Small intestine (tissue), 7 donors: ENCODE results near the gene SLC28A1. TPM values are rescaled to one million over a fixed set of nuclear protein-coding genes. Genes with fewer than 3 reads are reported as not detected.
A peak's percentile ranks its signal among the peaks of the same experiment; 100 is the strongest.

Source experiments
- DNase-seq, 2 donors: peaks; one replicate each; pipeline versions ENCODE4 v3.0.0 to v3.0.0-alpha.2; 2013
- FAIRE-seq: peaks from 2 replicates; lab custom pipeline; 2012; peaks lifted over from hg19 to GRCh38; lab: Jason Lieb, UNC
- H3K27ac ChIP-seq, 3 donors: one replicate each; pipeline ENCODE4 v1.5.1; 2013; ENCODE audit warnings: low read length in 2 of 3, mild to moderate bottlenecking in 2 of 3, control low read depth in 1 of 3, inconsistent platforms in 1 of 3, low read depth in 1 of 3, moderate library complexity in 1 of 3
- H3K27me3 ChIP-seq, 3 donors: one replicate each; pipeline ENCODE4 v1.6.1; 2013; ENCODE audit warnings: low read length in 3 of 3, inconsistent platforms in 1 of 3; ENCODE audit not compliant: control insufficient read depth in 3 of 3, insufficient read depth in 3 of 3
- H3K36me3 ChIP-seq, 3 donors: one replicate each; pipeline ENCODE4 v1.6.1; 2013; ENCODE audit warnings: low read length in 3 of 3, inconsistent platforms in 1 of 3, low read depth in 1 of 3, mild to moderate bottlenecking in 1 of 3, moderate library complexity in 1 of 3; ENCODE audit not compliant: control insufficient read depth in 3 of 3, insufficient read depth in 2 of 3
- H3K4me1 ChIP-seq, 3 donors: one replicate each; pipeline ENCODE4 v1.6.1; 2013; ENCODE audit warnings: low read length in 2 of 3, inconsistent platforms in 1 of 3, low read depth in 1 of 3, mild to moderate bottlenecking in 1 of 3, moderate library complexity in 1 of 3; ENCODE audit not compliant: control insufficient read depth in 3 of 3, insufficient read depth in 2 of 3
- H3K4me3 ChIP-seq, 3 donors: one replicate each; pipeline ENCODE4 v1.5.1; 2013; ENCODE audit warnings: low read length in 3 of 3, control low read depth in 1 of 3, inconsistent platforms in 1 of 3, low read depth in 1 of 3, mild to moderate bottlenecking in 1 of 3, moderate library complexity in 1 of 3
- H3K9me3 ChIP-seq, 2 donors: one replicate each; pipeline ENCODE4 v1.6.1; 2013; ENCODE audit warnings: low read depth in 1 of 2, low read length in 1 of 2; ENCODE audit not compliant: control insufficient read depth in 2 of 2, insufficient read depth in 1 of 2
- WGBS, 3 donors: extraction: QIAGEN DNeasy Blood & Tissue Kit; methylation state at CpG; one replicate each; pipeline ENCODE4 v1.1.7; 2013; 5-methylcytosine and 5-hydroxymethylcytosine counted together
- polyA plus RNA-seq, 4 donors: library from polyadenylated mRNA; stranded (reverse) in 3 of 4; unstranded in 1 of 4; fragments of 200-250 nt in 3 of 4; fragments of 120-200 nt in 1 of 4; gene quantifications; one replicate each; pipeline versions ENCODE4 v1.2.1 to v1.2.3, GENCODE V29; 2013
- donor health status: healthy with polysubstance abuse.
- donor health status: control.
- donor health status: control.
- donor health status: Bipolar disorder and iron deficiency.
- donor health status: healthy.

The SLC28A1 gene
- polyA plus RNA-seq, 4 donors, result 4.4 to 64.6 (median 31.2) TPM

DNA sequence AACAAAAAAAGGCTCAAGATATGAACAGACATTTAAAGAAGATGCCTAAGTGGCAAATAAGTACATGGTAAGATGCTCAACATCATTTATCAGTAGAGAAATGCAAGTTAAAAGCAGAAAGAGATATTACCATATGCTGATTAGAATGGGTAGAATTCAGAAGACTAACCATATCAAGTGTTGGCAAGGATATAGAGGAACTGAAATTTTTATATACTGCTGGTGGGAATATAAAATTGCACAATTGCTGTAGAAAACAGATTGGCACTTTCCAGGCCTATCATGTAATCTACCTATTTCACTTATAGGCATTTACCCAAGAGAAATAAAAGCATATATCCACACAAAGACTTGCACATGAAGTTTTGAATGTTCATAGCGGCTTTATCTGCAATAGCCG, 17.1 kb downstream of the SLC28A1 start:
- Histone ChIP-seq H3K4me3 (no peak overlapping the region), H3K4me1 (no peaks in the 10 kb centered on the region), H3K27ac (no peak overlapping the region), H3K36me3 (peaks cover 0 to 33% (median 4%) of the 10 kb centered on the region in 3 donors), H3K9me3 (peaks cover 0 to 6% of the 10 kb centered on the region in 2 donors), H3K27me3 (no peaks in the 10 kb centered on the region)
- FAIRE-seq (no peak), DNase-seq (no peak)
- WGBS, 3 donors, result 72 to 98% (median 91%) methylated on average over 2 of the region's 2 CpGs

DNA sequence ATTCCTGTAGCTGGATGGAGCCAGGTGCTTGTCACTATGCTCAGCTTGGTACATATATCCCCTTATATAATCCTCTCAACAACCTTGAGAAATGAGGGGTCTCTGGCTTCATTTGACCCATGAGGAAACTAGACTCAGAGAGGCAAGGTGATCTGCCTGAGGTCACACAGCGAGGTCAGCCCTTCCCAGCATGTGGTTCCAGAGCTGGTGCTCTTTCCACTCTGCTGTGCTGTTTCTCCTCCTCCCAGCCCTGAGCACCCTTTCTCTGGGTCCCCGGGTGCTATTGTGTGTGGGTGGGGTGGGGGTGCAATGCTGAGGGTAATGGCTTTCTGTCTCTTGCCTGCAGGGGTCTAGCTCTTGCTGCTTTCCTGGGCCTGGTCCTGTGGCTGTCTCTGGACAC, 19.3 kb downstream of the SLC28A1 start:
- Histone ChIP-seq H3K4me1 (peaks cover 0 to 12% (median 0%) of the 10 kb centered on the region in 3 donors), H3K4me3 (no peak overlapping the region), H3K27ac (no peak overlapping the region), H3K9me3 (peaks cover 0 to 6% of the 10 kb centered on the region in 2 donors), H3K36me3 (peaks cover 0 to 41% (median 4%) of the 10 kb centered on the region in 3 donors), H3K27me3 (no peaks in the 10 kb centered on the region)
- WGBS, 3 donors, result 78 to 87% (median 86%) methylated on average over 2 of the region's 2 CpGs
- no peak for DNase-seq
- FAIRE-seq, result no peak

DNA sequence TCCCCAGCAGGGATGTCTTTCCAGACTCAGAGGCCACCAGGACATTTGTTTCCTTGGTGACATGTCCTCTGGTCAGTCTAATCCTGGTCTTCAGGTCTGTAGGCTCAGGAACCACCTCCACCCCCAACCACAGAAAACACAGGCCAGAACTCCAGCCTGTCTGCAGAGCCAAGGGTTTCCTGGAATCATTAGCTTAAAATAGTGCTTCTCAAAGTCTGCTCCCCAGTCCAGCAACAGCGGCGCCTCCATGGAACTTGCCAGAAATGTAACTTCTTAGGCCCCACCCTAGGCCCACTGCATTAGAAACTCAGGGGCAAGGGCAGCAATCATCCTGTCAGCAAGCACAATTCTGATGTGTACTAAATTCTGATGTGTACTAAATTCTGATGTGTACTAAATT, 20.0 kb downstream of the SLC28A1 start:
- Histone ChIP-seq H3K27me3 (no peaks in the 10 kb centered on the region), H3K27ac (no peak overlapping the region), H3K4me3 (no peak overlapping the region), H3K9me3 (peaks cover 0 to 6% of the 10 kb centered on the region in 2 donors), H3K36me3 (peaks cover 0 to 44% (median 4%) of the 10 kb centered on the region in 3 donors), H3K4me1 (peaks cover 0 to 18% (median under 1%) of the 10 kb centered on the region in 3 donors)
- DNase-seq, result no peak
- 66 to 93% (median 83%) methylated on average over 2 of the region's 2 CpGs for WGBS, 3 donors
- no peak for FAIRE-seq

DNA sequence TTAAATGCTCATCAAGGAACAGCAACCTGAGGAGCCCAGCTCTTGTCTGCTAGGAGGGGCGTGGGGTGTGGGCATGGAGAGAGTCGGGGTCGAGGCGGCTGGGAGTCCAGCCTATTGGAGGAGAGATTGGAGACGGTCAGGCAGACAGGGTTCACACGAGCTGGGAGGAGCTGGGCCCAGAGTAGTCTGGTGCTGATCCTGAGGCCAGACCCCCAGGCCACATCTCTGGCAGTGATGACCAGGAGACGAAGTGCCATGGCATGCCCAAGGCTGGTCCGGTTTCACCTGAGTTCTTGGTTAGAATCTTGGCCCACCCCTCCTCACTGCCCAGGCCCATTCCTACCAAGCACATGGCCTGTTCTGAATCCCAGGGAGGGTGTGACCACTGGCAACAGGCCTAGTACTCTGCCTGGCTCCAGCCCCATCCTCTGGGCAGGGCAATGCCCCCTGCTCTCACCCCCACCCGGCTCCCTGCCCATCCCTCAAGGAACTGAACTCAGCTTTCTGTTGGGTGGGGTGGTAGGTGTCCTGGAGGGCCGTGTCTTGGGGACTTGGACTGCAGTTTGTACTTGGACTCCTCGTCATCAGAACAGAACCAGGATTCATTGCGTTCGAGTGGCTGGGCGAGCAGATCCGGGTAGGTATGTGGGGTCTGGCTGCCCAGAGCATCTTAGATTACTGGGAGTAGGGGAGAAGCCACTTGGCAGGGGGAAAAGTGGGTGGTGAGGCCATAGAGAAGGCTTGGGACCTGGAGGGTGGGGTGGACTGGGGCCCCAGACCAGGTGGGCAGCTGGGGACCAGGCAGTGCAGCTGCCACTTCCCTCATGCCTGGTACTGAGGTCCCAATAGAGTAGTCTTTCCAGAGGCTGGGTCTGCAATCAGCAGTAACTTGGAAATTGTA, 20.8 kb downstream of the SLC28A1 start:
- DNase-seq (no peak), FAIRE-seq (no peak)
- no peaks in the 10 kb centered on the region for H3K9me3 ChIP-seq
- H3K4me3 ChIP-seq, result no peak overlapping the region
- no peaks in the 10 kb centered on the region for H3K27me3 ChIP-seq
- peaks cover 0 to 18% (median 3%) of the 10 kb centered on the region in 3 donors for H3K4me1 ChIP-seq
- 83 to 88% (median 86%) methylated on average over 15 of the region's 15 CpGs for whole genome bisulfite sequencing, 3 donors
- H3K27ac ChIP-seq, result no peak overlapping the region
- H3K36me3 ChIP-seq, result peaks cover 0 to 52% (median 4%) of the 10 kb centered on the region in 3 donors

DNA sequence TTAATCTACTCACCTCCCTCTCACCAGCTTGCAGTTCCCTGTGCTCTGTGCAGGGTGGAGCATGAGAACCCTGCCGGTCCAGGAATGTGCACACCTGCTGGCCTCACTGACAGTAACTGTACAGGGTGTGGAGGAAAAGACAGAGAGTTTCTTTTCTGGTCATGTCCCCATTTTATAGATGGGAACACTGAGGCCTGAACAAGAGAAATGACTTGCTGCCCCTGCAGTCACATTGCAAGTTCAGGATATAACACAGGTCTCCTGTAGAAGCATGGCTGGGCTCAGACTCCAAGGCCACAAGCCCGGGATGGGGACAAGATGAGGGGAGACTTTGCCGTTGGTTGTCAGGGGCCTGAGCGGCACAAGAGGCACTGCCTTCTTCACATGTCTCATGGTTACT, 23.3 kb downstream of the SLC28A1 start:
- H3K4me3 ChIP-seq, result no peak overlapping the region
- no peaks in the 10 kb centered on the region for H3K27me3 ChIP-seq
- H3K36me3 ChIP-seq, result peaks cover 0 to 58% (median 4%) of the 10 kb centered on the region in 3 donors
- no peak for FAIRE-seq
- no peak overlapping the region for H3K27ac ChIP-seq
- H3K9me3 ChIP-seq, result no peaks in the 10 kb centered on the region
- DNase-seq, result no peak
- 69 to 84% (median 73%) methylated on average over 4 of the region's 4 CpGs for whole genome bisulfite sequencing, 3 donors
- peaks cover 3 to 37% (median 13%) of the 10 kb centered on the region in 3 donors for H3K4me1 ChIP-seq

DNA sequence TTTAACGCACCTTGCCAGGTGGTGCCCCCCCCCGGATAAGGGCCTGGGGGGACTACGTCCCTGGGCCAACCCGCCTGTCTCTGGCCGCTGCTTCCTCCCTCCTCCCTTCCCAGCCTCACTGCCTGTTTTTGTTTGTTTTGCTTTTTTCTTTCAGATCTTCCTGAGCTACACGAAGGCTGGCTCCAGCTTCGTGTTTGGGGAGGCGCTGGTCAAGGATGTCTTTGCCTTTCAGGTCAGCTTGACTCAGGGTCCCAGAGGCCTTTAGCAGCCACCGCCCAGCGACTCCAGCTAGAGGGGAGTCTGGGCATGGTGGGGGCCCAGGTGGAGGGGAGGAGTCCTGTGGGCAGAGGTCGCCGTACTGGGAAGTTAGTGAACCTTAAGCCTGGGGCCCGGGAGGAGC, 24.1 kb downstream of the SLC28A1 start:
- Histone ChIP-seq H3K36me3 (peaks cover 0 to 64% (median 2%) of the 10 kb centered on the region in 3 donors), H3K4me3 (no peak overlapping the region), H3K27me3 (no peaks in the 10 kb centered on the region), H3K9me3 (no peaks in the 10 kb centered on the region), H3K4me1 (peaks cover 3 to 42% (median 14%) of the 10 kb centered on the region in 3 donors), H3K27ac (peak overlapping the region in 1 of 3 donors; percentile 63)
- FAIRE-seq, result no peak
- peak in 1 of 2 donors; percentile 66 for DNase-seq
- WGBS, 3 donors, result 35 to 58% (median 41%) methylated on average over 13 of the region's 13 CpGs

DNA sequence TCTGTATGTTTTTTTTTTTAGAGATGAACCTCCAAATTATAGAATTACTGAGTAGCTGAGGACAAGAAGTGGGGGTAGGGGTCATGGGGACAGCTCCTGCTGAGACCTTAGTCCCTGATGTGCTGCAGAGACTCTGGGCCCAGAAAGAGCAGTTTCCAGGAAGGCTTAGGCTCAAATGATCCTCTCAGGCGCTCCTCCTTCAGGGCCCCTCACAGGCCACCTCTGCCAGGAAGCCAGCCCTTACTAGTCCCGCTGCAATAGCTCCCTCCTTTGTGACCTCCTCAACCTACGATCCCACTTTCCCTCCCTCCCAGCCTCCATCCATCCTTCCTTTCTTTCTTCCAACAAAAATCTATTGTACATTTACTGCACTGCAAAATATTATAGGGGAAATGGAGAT, 24.6 kb downstream of the SLC28A1 start:
- Histone ChIP-seq H3K27me3 (no peaks in the 10 kb centered on the region), H3K9me3 (no peaks in the 10 kb centered on the region), H3K4me3 (no peak overlapping the region), H3K4me1 (peaks cover 3 to 43% (median 14%) of the 10 kb centered on the region in 3 donors), H3K27ac (peak overlapping the region in 1 of 3 donors; percentile 63), H3K36me3 (peaks cover 0 to 64% (median 2%) of the 10 kb centered on the region in 3 donors)
- no peak for FAIRE-seq
- 87 to 88% (median 87%) methylated on average over 3 of the region's 3 CpGs for WGBS, 3 donors
- no peak for DNase-seq

DNA sequence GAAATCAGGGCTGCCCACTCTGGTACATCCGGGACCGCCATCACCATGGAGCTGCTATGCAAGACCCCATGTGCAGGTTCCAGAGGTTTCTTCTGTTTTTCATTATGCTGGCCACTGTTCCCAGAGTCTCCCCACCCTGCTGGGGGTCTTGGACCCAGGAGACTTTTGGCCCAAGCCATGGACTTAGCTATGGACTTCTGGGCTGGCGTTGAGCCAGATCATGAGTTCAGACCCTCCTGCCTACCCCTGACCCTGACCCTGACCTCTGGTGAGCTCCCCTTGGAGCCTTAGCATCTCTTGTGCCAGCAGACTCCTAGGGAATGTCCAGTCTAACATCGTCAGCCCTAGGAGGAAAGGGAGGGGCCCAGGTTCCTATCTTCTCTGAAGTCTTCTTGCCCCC, 25.3 kb downstream of the SLC28A1 start:
- H3K4me3 ChIP-seq, result no peak overlapping the region
- H3K9me3 ChIP-seq, result no peaks in the 10 kb centered on the region
- no peaks in the 10 kb centered on the region for H3K27me3 ChIP-seq
- peaks cover 3 to 51% (median 14%) of the 10 kb centered on the region in 3 donors for H3K4me1 ChIP-seq
- DNase-seq (no peak), FAIRE-seq (no peak)
- peak overlapping the region in 1 of 3 donors; percentile 16 for H3K27ac ChIP-seq
- WGBS, 3 donors, result 84 to 99% (median 86%) methylated on average over 4 of the region's 4 CpGs
- peaks cover 0 to 61% (median 0%) of the 10 kb centered on the region in 3 donors for H3K36me3 ChIP-seq
